Mesodermal cell (in vitro differentiated cells): ENCODE measurements around the gene AP1S1.
"Not testable (repeated sequence)": the region's sequence is repeated elsewhere in the genome, so short reads cannot be mapped to it uniquely, and the experiment has no call there.

Experiments
- H3K27ac ChIP-seq: 2 replicates; pipeline ENCODE4 v1.7.0; 2013; ENCODE audit warnings: mild to moderate bottlenecking, low read depth, low read length, moderate library complexity; ENCODE audit not compliant: severe bottlenecking
- H3K36me3 ChIP-seq: 2 replicates; pipeline ENCODE4 v1.7.1; 2013; ENCODE audit warnings: mild to moderate bottlenecking, low read length, moderate library complexity; ENCODE audit not compliant: control insufficient read depth, insufficient read depth
- H3K4me1 ChIP-seq: one replicate; pipeline ENCODE4 v1.7.1; 2013; ENCODE audit warnings: mild to moderate bottlenecking, low read length; ENCODE audit not compliant: insufficient read depth, control insufficient read depth, poor library complexity, severe bottlenecking
- H3K4me3 ChIP-seq: 2 replicates; pipeline ENCODE4 v1.7.0; 2013; ENCODE audit warnings: low read length, control low read depth, mild to moderate bottlenecking; ENCODE audit not compliant: insufficient read depth, poor library complexity, severe bottlenecking; ENCODE audit errors: extremely low read depth
- H3K9me3 ChIP-seq: 2 replicates; pipeline ENCODE4 v1.7.1; 2013; ENCODE audit warnings: mild to moderate bottlenecking, low read length, moderate library complexity; ENCODE audit not compliant: control insufficient read depth
- WGBS, 2 experiments: methylation state at CpG; one replicate each; pipeline ENCODE4 v1.1.5; 2013; ENCODE audit warnings: missing lambda C conversion rate in 2 of 2; ENCODE audit not compliant: insufficient coverage in 2 of 2; 5-methylcytosine and 5-hydroxymethylcytosine counted together

AP1S1 gene

DNA sequence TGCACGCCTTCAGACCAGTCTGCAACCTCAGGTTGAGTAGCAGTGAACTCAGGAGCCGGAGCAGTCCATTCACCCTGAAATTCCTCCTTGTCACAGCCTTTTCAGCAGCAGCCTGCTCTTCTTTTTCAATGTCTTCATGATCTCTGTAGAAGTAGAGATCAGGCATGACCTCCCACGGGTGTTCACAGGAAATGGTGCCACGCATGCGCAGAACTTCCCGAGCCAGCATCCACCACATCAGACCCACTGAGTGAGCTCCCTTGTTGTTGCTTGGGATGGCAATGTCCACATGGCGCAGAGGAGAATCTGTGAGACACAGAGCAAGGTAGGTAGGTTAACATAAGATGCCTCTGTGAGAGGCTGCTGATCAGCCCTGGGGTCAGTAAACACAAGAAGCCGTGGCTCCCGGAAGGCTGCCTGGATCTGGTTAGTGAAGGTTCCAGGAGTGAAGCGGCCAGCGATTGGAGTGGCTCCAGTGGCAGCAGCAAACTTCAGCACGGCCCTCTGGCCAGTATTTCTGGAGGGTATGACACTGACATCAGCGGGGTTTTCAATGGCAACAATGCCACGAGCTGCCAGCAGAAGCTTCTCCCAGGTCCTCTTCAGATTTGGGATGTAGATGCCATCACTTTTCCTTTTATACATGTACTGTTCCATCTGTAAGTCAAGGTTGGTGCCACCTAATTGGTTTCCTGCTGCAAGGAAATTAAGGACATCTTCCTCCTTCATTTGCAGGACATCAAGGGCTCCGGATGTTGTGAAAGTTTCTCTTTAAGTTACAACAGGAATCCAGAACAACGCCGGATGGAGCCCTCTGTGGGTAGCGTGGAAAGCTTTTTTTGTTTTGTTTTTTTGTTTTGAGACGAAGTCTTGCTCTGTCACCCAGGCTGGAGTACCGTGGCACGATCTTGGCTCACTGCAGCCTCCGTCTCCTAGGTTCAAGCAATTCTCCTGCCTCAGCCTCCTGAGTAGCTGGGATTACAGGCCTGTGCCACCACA, 49.8 kb downstream of the AP1S1 start:
- WGBS, 2 experiments: 91 to 93% methylated on average over 19 to 20 of the region's 22 CpGs
- not testable (repeated sequence) for H3K4me3 ChIP-seq, H3K4me1 ChIP-seq, H3K9me3 ChIP-seq, H3K27ac ChIP-seq
- peaks cover 21% of the 10 kb centered on the region for H3K36me3 ChIP-seq

DNA sequence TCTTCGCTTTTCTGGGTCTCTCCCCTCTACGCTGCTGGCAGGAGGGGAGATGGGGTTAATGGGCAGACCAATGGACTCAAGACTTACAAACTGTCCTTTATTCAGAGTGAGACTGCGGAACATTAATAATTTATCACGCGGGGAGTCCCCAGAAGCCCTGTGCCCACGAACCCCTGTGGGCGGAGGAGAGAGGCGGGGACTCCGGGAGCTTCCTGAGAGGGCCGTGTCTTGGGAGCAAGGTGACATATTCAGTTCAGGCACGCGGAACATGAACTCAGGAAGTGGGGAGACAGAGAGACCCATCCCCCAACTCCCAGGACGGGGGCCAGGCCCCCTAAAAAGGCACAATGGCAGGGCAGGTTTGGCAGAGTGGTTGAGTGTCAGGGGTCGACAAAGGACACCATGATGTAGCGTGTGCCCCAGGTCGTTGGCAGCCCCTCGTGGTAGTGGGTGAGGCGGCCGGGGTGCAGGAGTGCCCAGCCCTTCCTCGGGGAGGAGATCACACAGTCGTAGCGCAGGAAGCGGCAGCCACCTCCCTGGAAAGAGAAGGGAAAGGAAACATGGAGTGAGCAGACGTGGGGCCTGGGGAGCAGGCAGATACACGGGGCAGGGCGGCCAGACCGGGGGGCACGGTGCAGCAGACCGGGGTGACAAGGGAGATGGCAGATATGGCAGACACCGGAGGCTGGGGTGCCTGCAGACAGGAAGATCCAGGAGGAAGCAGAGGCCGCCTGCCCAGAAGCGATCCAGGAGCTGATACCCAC, 51.8 kb downstream of the AP1S1 start:
- 95% methylated on average over 25 to 29 of the region's 32 CpGs for WGBS, 2 experiments
- H3K9me3 ChIP-seq: no peaks in the 10 kb centered on the region
- no peak overlapping the region for H3K4me3 ChIP-seq
- peaks cover 37% of the 10 kb centered on the region for H3K36me3 ChIP-seq
- H3K4me1 ChIP-seq: peaks cover under 1% of the 10 kb centered on the region
- no peak overlapping the region for H3K27ac ChIP-seq

DNA sequence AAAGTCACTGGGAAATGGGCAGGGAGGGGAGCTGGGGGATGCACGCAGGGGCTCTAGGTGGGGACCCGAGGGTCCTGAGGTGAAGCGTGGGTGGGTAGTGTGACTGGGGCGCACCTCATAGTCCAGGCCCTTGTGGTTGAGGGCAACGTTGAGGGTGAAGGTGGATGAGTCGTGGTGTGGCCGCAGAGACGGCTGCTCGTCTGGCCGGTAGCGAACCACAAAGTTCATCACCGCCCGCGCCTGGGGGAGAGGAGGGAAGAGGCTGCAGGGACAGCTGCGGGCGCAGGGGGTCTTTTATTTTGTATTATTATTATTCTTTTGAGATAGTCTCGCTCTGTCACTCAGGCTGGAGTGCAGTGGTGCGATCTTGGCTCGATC, 52.4 kb downstream of the AP1S1 start:
- no peak overlapping the region for H3K4me3 ChIP-seq
- H3K36me3 ChIP-seq: peaks cover 43% of the 10 kb centered on the region
- no peaks in the 10 kb centered on the region for H3K4me1 ChIP-seq
- WGBS, 2 experiments: 97% methylated on average over 17 to 18 of the region's 19 CpGs
- H3K9me3 ChIP-seq: no peaks in the 10 kb centered on the region
- no peak overlapping the region for H3K27ac ChIP-seq

DNA sequence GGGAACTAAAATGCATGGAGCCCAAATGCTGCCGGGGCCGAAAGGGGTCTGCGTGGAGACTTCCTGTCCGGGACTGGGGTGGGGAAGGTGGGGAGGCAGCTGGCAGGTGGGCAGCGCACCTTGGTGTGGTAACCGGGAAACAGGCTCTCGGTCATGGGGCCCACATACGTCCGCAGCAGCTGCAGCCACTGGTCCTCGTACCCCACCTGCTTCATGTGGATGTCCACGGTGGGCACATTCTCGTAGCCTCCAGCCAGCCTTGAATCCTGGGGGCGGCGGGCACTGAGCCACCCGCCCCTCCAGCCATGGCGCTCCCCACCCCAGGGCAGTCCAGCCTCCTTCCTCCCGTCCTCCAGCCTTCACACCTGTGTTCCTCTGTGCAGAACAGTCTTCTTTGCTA, 53.2 kb downstream of the AP1S1 start:
- Histone ChIP-seq H3K9me3 (no peaks in the 10 kb centered on the region), H3K36me3 (peaks cover 51% of the 10 kb centered on the region), H3K27ac (no peak overlapping the region), H3K4me3 (no peak overlapping the region), H3K4me1 (no peaks in the 10 kb centered on the region)
- WGBS, 2 experiments: 93 to 96% methylated on average over 12 to 15 of the region's 17 CpGs

DNA sequence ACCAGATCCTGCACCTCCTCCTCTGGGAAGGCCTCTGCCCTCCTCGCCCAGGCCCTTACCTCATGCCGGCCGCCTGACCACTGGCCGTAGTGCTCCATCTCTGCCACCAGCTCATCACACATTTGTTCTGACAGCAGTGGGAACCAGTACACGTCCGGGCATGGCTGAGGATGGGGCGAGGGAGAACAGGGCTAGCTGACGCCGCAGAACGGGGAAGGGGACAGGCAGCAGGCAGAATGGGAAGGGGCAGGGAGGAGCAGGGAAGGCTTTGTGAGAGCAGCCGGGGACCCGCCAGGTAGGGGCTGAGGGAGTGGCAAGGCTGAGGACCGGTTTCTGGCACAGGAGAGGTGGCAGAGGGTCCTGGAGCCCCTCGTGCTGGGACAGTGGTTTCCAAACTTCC, 54.5 kb downstream of the AP1S1 start:
- no peaks in the 10 kb centered on the region for H3K9me3 ChIP-seq
- WGBS, 2 experiments: 93 to 98% methylated on average over 12 to 13 of the region's 14 CpGs
- no peak overlapping the region for H3K27ac ChIP-seq
- H3K36me3 ChIP-seq: peaks cover 55% of the 10 kb centered on the region
- no peaks in the 10 kb centered on the region for H3K4me1 ChIP-seq
- no peak overlapping the region for H3K4me3 ChIP-seq

DNA sequence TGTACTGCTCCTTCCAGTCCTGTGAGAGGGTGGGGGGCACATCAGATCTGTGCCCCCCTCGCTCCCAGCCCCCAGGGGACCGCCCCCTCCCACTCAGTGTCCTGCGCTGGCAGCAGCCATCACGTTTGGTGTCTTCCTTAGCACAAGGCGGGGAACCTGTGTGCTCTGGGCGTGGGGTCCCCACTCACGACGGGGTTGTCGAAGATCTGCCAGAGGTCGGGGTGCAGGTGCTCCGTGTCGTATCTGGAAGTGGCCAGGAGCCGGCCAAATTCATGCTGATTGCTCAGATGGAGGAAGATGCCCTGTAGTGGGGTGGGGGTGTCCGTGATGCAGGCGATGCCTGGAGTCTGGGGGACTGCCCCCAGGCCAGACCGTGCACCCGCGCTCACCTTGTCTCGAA, 55.9 kb downstream of the AP1S1 start:
- H3K9me3 ChIP-seq: no peaks in the 10 kb centered on the region
- H3K36me3 ChIP-seq: peaks cover 64% of the 10 kb centered on the region
- no peak overlapping the region for H3K27ac ChIP-seq
- H3K4me3 ChIP-seq: no peak overlapping the region
- 95 to 96% methylated on average over 15 of the region's 19 CpGs for whole genome bisulfite sequencing, 2 experiments
- H3K4me1 ChIP-seq: no peaks in the 10 kb centered on the region
